Activated CD4-positive, alpha-beta T cell treated with anti-CD3 and anti-CD28 coated beads, Interleukin-2, amount 50 U/mL, for 4 hours (primary cell): ENCODE results near the gene DENND1A.
"Not testable (repeated sequence)": the region's sequence is repeated elsewhere in the genome, so short reads cannot be mapped to it uniquely, and the experiment has no call there.

Source experiments
- DNase-seq, 2 experiments: peaks; one replicate each; pipeline ENCODE4 v3.0.0-alpha.2; 2020

DENND1A gene

DNA sequence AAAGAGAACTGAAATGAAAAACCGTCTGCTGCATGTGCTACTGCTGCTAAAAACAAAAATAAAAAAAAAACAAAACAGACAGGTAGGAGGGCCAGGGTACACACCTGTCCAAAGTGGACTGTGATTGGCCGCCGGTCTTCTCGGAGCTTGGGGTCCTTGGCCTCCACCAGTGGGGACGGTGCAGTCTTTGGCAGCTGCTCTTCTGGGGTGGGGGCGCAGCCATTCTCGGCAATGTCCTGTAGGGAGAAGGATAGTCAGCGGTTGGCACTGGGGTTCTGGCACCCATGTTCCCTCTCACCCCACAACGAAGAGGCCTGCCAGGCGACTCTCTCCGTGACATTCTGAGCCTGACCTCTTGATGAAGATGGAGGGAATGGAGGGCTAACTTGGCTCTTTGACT lies 489.7 kb downstream of the DENND1A start:
- DNase-seq = no peak

DNA sequence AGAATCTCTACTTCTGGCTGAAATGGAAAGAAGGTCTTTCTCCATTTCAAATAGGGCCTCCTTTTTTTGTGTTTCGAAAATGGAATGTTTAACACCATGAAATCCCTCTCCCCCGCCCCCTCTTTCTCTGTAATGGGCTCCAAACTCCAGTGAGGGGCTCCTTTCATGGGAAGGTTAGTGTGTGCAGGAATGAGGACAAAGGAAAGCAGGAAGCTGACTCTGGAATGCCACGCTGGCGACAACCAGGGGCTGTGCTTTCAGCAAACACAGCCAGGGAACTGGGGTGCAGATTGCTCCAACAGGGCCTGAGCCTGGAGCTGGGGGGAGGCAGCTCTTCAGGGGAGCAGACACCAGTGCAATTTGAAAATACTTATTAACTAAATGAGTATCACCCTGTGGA lies 491.1 kb downstream of the DENND1A start:
- no peak for DNase-seq

DNA sequence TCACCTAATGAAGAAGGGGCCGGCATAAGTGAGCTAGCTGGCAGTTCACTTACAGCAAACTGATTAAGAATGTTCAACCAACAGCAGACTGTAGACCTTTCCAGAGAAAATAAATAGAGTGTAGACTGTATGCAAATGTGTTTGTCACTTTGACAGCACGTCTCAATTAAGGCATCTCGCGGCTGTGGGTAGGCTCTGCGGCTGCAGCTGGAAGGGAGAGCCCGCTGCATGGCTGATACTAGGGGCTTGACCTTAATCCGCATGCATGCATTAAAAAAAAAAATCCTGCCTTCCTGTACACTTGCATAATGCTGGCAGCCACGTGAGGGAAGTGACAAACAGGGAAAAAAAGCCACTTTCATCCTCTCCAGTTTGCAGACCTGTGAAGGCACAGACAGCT lies 491.6 kb downstream of the DENND1A start:
- no peak for DNase-seq

DNA sequence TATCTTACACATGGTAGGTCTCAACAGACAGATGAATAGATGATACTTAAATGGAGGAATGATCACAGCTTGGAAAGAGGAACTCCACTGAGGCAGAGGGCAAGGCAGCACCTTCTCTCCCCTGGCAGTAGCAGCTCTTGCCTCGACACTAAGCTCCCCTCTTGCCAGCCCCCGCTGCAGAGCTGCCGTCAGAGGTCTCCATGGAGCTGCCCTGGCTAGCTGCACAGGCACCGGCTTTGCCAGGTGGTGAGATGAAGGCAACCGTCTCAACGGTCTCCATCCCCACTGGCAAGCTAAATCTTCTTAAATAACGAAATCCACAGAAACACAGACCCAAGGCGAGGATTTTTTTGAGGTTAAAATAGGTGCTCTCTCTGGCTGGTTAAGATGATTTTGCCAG lies 492.7 kb downstream of the DENND1A start:
- DNase-seq = no peak

DNA sequence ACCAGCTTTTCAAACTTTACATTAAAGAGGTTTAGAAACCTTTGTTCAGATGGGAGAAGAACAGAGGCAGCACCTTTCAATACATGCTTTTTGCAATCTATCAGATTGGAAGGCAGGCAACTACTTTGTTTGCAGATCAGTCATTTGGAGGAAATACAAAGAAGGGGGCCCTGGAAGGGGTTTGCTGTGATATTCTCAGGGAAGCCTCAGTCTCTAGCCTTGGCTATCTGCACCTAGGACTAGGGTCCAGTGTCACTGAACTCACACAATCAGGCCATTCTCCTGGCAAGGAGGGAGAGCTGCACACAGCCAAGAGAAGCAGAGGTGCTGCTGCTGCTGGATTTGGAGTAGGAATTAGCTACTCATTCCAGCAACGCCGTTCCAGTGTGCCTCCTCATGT lies 494.5 kb downstream of the DENND1A start:
- DNase-seq = no peak

DNA sequence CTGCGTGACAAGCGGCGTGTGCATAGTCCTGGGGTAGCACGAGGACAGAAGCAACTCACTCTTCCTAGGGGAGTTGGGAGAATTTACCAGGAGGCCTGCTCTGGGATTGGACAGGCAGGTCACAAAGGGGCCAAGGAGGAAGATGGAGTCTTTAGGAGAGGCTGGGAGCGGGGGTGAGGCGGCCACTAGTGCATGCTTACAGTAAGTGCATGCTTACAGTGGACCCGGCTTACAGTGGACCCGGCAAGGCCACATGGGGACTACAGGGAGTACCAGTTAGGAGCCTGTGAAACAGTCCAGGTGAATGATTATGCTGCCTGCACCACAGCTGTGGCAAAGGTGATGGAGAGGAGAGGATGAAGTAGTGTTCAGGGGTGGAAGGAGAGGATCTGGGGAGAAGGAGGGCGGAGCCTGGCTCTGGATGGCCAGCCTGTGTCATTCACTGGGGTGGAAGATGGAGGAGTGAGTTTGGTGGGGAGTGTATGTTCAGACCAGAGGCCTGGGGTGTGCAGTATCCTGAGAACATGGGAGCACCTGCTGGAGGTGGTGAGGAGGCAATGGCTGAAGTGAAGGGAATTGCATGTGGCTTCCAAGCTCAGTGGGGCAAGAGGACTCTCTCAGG lies 495.2 kb downstream of the DENND1A start:
- no peak for DNase-seq

DNA sequence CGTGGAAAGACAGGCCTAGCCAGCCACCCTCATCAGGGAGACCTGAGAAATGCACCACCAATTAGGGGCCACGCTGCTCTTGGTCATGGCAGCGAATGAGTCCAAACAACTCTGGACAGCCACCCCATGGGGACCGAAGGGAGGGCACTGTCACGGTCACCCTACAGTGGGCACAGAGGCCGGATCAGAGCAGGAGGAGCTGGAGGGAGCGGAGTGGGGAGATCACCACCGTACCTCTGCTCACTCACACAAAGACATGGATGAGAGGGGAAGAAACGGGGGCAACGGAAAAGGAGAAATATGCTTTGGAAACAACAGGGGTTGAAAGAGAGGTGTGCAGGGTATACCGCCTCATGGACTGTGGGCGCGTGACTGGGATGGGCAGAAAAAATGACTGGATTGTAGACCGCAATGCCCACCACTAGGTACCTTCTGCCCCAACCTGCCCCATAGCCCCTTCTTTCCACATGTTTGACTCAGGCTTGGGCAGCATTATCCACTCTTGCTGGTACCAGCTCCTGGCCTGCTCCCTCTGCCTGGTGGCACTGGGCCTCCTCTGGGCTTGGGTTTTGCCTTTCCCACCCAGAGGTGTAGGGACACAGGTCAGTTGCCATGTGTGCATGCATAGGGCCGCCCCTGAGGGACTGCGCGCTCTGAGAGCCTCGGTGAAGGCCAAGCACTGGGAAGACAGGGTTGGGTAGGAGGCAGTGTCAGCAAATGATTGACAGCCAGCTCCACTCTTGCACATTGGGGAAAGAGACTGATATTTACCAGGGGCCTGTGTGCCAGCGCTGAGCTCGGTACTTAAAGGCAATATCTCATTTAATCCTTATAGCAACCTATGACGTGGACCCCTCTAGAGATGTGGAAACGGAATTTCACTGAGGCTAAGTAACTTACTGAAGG lies 497.3 kb downstream of the DENND1A start:
- DNase-seq = no peak

DNA sequence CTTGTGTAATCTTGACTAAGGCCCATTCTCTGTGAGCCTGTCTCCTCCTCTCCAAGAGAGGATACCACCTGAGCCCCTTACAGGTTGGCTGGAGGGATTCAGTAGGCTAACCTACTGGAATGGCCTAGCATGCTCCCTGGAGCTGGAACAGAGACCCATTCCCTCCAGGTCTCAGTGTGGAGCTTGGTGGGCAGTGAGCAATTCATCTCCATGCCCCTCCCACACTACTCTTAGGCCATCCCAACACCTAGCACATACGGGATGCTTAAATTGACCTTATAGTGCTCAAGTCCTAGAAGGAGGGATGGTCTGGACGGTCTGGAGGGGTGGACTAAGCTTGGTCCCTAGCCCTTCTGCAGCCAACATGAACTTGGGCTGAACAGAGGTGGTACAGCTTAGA lies 498.3 kb downstream of the DENND1A start:
- DNase-seq = no peak

DNA sequence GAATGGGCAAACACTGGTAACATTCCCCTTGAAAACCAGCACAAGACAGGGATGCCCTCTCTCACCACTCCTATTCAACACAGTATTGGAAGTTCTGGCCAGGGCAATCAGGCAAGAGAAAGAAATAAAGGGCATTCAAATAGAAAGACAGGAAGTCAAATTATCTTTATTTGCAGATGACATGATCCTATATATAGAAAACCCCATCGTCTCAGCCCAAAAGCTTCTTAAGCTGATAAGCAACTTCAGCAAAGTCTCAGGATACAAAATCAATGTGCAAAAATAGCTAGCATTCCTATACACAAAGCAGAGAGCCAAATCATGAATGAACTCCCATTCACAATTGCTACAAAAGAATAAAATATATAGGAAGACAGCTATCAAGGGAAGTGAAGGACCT lies 501.5 kb downstream of the DENND1A start:
- not testable (repeated sequence) for DNase-seq

DNA sequence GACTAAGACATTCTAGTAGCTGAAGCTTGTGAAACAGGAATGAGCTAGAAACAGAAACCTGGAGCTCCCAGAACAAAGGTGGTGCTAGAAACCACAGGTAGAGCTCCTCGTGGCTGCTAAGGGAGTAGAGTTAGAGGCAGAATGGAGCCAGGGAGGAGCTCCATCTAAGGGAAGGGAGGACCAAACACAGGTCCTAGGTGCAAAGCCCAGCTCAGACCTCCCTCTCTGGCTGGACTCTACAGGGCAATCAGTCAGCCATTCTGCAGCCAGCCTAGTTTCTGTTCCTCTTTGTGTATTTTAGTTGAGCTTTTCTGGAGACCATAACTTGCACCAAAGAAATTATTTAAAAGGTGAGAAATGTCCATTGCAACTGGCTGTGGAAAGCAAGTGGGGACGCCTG lies 503.5 kb downstream of the DENND1A start:
- DNase-seq = no peak

DNA sequence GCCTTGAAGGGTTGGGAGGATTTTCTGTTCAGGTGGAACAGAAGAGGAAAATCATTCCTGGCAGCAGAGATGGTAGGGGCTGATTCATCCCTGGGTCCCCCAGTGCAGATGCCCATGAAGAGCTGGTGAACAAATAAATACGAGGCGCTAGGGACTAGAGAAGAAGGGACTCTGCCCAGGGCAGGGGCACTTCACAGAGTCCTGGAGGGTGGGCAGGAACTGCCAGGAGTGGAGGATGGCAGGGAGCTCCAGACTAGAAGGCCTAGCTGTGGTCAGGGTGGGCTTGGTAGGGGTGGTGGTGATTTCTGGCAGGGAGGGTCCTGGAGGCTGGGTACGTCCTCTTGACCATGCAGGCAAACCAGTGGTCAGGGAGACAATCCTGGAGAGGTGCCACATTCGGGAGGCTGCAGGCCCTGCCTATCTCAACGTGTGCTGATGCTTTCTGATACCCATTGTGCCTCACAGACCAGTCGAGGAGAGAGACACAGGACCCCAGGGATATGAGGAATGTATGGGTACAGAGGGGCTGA lies 504.0 kb downstream of the DENND1A start:
- no peak for DNase-seq

DNA sequence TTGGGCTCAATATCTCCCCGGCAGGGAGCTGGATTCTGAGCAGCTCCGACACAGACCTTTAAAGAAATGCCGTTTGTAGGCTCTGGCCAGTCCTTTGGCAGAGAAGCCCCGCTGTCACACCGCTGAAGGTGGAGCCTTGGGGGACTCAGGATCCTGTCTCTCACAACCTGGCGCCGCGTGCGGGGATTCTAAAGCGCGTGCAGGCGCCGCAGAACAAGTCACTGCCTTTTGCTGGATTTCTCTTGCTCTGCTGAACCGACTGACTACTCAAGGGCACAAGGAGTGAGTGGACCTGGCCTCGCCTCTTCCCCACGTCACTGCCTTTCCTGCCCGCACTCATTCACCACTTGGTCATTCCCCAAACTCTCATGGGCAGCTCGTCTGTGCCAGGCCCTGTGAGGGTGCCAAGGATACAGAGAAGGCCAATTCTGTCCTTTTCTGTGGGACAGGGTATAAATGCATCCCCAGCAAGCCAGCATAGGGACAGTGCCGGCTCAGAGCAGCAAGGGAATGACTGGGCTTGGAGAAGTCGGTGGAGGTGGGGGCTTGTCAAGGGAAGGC lies 504.6 kb downstream of the DENND1A start:
- no peak for DNase-seq

DNA sequence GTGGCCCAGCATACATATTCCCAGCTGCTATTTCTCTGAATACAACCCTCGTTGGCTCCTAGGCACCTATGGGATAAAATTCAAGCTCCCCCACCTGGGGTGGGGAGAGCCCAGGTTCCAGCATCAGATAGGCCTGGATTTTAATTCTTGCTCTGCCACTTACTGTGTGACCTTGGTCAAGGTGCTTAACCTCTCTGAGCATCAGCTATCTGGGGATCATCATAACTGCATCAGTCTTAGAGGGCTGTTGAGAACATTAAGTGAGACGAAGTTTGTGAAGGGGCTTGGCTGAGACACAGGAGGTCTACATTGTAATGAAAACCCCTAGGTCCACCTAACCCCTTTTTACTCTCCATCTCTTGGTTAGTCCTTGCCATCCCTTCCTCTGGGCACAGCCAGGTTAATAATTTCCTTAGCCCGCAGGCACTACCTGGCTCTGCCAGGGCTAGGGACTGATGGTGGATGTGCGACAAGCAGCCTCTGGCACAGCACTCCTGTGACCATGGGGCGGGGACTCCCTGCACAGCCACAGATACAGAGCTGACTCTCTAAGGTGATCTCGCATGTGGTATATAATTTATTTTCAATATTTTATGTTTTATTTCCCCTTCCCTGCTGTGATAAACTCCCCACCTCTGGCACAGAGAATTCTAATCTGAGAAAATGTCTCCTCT lies 505.2 kb downstream of the DENND1A start:
- DNase-seq = no peak

DNA sequence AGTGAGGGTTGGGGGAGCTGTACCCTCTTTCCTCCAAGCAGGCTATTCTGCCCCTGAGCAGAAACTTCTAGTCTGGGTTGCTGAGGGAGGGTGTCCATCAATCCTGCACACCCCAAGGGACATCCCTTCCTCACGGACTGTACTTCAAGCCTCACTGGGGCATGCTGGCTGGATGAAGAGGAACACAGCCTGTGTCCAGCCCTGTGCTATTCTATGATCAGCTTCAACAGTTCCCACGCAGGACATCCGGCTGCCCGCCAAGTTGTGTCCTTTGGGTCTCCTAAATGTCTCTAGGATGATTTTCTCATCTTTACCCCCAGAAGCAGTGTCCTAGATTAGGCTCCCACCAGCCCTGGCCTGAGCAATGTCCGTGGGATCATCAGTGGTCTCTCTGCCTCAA lies 505.8 kb downstream of the DENND1A start:
- no peak for DNase-seq

DNA sequence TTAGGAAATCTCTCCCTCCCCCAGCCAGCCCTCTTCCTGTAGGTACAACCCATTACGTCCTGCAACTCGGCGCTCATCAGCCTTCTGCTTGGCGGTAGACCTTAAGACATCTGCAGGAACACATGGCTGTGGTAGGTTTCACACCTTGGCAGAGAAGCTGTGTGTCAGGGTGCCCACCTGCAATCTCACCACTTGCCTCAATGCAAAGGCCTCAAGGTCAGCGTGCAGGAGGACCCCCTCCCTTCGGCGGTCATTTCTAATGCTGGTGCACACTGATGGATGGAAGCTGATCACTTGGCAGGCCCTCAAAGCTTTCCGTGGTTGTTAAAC lies 506.6 kb downstream of the DENND1A start:
- DNase-seq = no peak

DNA sequence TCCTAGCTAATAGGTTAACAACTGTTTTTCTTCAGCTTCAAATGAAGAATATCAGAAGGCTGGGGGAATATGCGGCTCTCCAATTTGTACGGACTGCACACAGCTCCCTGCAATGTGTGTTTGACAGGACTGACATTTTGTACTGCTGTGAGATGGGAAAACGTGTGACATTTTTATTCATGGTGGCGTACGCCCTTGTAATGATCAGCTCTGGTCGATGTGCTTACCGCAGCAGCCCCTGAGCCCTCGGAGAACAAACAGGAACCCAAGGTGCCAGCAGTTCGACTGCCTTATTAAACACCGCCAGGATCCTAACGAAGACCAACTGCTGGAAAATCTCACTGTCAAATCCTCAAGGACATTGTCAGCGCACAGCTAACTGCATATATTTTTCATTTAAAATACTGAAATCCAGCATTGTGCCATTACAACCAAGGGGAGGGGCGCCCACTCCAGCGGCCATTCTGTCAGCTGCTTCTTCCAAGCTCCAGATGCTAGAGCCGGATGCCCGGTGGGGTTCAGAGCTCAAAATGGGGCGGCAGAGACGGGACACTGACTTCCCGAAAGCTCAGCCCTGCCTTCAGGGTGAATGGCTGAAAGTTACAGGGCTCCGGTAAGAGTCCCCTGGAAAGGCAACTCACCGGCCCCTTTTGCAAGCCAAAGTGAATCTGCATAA lies 507.2 kb downstream of the DENND1A start:
- no peak for DNase-seq

DNA sequence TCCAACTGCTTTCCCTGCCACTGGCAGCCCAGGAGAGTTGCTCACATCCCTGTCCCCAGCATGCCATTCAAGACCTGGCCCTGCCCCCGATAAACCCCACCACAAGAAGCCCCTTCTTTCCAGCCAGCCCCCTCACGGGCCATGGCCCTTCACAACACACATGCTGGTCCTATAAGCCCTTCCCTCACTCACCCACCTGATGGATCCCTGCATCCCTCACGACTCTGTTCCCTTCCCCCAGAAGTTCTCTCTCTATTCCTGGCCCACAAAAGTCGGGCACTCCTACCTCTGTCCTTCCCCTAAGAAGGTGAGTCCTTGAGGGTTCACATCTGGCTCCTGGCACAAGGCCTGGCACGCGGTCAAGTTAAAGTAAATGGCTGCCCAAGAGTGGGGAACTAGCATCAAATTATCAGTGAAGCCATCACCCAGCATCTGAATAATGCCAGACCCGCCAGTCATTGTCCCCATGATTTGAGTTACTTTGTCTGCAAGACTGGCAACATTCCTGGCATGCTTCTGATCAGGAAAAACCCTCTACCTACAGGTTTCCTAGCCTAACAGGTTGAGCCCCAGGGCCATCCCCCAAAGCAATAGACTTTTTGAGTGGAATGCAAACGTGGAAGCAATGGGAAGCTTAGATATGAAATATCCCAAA lies 508.0 kb downstream of the DENND1A start:
- no peak for DNase-seq

DNA sequence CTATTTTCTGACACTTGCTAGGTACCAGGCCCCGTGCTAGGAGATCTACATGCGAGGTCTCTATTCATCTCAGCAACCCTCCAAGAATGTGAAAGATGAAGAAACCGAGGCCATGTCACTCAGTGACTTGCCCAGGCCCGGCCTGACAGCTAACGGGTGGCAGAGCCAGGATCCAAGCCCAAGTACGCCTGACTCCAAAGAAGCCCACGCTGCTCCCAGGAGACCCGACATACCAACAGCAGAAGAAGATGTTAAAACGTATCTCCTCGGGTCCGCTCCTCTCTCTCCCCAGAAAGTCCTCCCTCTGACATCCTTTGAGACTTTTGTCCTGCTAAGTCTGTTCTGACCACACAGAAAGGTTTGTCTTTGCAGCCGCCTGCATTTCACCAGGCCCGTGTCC lies 508.7 kb downstream of the DENND1A start:
- DNase-seq = no peak

DNA sequence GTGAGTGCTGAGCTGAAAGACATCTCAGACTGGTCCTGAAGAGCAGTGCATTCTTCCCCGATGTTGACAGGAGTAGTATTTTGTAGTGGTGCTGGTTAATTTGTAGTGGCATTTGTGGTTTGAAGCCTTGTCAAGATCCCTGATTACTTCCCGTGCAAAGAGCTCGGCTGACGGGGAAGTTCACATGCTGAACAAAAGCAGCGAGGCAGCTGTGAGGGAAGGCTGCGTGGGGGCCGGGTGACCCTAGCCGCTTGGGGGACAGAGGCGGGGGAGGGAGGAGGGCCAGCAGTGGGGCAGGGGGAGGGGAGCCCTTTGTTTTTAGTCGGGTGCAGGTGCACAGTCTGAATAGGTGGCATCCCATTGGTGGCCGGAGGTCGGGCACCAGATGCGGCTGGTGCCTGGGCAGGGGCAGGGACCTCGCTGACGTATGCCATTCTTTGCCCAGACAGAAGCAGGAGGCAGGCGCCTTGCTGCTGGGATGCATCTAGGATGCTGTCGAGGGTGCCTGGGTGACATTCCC lies 509.3 kb downstream of the DENND1A start:
- DNase-seq = no peak

DNA sequence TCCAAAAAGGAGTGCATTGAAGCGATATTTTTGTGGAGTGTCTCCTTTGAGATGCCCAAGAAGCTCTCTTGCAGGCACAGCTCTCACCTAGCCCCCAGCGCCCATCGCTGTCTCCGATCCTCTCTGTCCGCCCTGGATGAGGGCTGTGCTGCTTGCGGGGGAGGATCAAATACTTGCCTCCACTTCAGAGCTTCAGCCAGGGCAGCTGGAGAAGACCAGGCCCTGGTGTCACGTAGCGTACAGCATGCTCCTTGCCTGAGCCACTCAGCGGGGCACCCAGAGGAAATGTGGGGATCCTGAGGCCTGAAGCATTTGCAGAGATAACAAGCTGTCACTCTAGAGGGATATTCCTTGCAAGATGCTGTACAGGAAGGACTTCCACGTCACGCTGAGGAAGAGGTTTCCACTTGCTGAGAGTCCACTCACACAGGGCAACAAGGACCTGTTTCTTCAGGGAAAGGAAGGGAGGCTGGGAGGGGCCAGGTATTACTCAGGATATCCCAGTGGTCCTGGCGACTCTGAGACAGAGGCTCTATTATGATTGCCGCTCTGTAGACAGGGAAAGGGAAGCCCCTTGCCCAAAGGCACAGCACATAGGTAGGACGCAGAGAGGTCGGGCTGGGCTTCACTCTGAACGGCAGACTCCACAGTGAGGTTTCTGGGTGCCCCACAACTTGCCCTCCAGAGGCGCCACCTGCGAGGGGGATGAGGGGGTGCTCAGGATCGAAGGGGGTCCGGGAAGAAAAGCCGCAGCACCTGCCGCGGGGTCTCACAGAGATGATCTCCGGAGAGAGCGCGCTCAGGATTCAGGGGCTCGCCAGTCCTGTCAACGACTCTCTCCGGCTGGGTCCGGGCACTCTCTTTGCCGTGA lies 510.0 kb downstream of the DENND1A start:
- no peak for DNase-seq

DNA sequence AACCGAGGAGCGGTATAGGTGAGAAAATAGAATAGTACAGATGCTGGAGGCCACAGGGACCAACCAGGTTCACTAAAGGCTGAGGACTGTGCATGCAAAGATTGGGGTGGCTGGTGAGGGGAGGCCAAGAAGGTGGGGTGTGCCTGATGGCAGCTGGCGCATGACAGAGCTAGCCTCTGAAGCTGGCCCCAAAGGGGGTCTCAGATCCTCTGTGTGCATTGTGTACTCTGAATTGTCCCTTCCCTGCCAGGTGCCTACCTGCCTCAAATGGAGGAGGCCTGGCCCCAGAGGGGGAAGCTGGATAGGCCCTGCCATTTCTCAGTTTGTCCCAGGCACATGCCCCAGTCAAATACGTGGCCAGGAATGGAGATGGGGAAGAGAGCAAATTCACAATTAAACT lies 510.8 kb downstream of the DENND1A start:
- DNase-seq = no peak
